Measurements from ENCODE around the gene AHRR.

GRCh38 chr5:481347-481746 is 159.8 kb downstream of the AHRR start:
- TF ChIP-seq POLR2A (IDR thresholded peaks at IDR 0.05) (no peak), POLR2AphosphoS5 (IDR thresholded peaks at IDR 0.05) (no peak), CTCF (IDR thresholded peaks at IDR 0.05) (no peak), EP300 (IDR thresholded peaks at IDR 0.05; ENCODE audit: low read depth) (no peak)

All from transverse colon (tissue), 4 donors.